Tibial artery (tissue), 4 donors: Measurements from ENCODE around the gene STPG3.

Source experiments
- DNase-seq, 2 donors: peaks; one replicate each; pipeline ENCODE4 v3.0.0-alpha.2; 2019
- H3K27ac ChIP-seq, 2 donors: fragments of 200-600 bp; sonication (generic) in 1 of 2; 1 replicate in 1 of 2; 2 replicates in 1 of 2; pipeline ENCODE4 v1.5.1; 2018 to 2019; ENCODE audit warnings: mild to moderate bottlenecking in 1 of 2
- H3K27me3 ChIP-seq, 2 donors: fragments of 200-600 bp; sonication (generic) in 1 of 2; one replicate each; pipeline versions ENCODE4 v1.5.1 to v1.6.0; 2016 to 2019
- H3K36me3 ChIP-seq, 3 donors: fragments of 200-600 bp; sonication (generic) in 2 of 3; one replicate each; pipeline ENCODE4 v1.5.1; 2016 to 2019; ENCODE audit warnings: mild to moderate bottlenecking in 2 of 3
- H3K4me1 ChIP-seq, 4 donors: fragments of 200-600 bp; sonication (generic) in 2 of 4; 1 replicate in 3 of 4; 2 replicates in 1 of 4; pipeline ENCODE4 v1.5.1; 2016 to 2019
- H3K4me3 ChIP-seq, 2 donors: fragments of 200-600 bp; sonication (generic) in 1 of 2; 1 replicate in 1 of 2; 2 replicates in 1 of 2; pipeline ENCODE4 v1.5.1; 2018 to 2019; ENCODE audit warnings: mild to moderate bottlenecking in 2 of 2
- H3K9me3 ChIP-seq, 3 donors: fragments of 200-600 bp; sonication (generic) in 1 of 3; one replicate each; pipeline ENCODE4 v1.5.1; 2016 to 2019
- intact Hi-C: fragments of 100-400 bp; cut with DNase I; formaldehyde crosslinking; loops from one replicate; pipeline ENCODE4 v1.15.0; 2023; ENCODE audit warnings: low total_unique reads
- TF ChIP-seq, protein P1 (sequence below), 2 experiments: fragments of 200-600 bp in 1 of 2; fragments of 450-650 bp in 1 of 2; IDR thresholded peaks; one replicate each; pipeline ENCODE4 v1.5.1; 2017 to 2019; ENCODE audit warnings: antibody characterized with exemption in 2 of 2, mild to moderate bottlenecking in 1 of 2, moderate library complexity in 1 of 2

The STPG3 gene

DNA sequence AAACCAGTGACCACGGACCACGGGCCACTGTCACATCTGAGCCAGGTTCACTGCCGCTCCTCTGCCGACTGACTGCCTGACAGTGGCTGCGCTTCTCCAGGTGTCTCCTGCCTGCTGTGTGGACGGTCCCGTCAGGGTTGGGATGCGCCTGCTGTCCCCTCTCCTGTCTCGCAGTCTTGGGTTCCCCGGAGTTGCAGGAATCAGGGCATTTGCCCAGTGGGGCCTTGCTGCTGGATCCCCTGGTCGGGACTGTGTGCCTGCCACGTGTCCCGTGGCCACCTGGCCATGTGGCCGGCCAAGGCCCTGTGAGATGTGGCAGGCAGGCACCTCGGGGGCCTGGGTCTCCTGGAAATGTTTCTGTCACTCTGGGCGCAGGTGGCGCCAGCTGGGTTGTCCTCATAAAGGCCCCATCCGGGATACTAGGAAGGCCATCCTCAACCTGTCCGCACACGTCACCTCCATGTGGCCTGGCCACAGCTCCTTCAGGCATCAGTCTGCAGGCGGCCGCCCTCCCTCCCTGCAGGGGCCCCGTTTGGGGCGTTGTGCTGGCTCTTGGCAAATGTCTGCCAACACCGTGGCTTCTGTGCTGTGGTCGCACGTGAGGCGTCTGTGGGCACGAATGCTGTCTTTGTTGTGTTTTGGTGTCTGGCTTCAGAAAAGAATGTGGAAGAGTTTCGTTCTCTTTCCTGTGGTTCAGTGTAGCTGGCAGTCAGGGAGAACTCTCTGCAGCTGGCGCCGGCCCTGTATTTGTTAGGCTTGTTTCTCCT, 20.0 kb downstream of the STPG3 start:
- Histone ChIP-seq H3K27me3 (peaks cover 0 to 26% of the 10 kb centered on the region in 2 donors), H3K27ac (no peak overlapping the region), H3K4me1 (peaks cover 5 to 42% (median 33%) of the 10 kb centered on the region in 4 donors), H3K36me3 (peaks cover 23 to 72% (median 47%) of the 10 kb centered on the region in 3 donors), H3K4me3 (no peak overlapping the region), H3K9me3 (no peaks in the 10 kb centered on the region)
- intact Hi-C loops = no loop called here
- no peak for DNase-seq
- TF ChIP-seq, protein P1, sequence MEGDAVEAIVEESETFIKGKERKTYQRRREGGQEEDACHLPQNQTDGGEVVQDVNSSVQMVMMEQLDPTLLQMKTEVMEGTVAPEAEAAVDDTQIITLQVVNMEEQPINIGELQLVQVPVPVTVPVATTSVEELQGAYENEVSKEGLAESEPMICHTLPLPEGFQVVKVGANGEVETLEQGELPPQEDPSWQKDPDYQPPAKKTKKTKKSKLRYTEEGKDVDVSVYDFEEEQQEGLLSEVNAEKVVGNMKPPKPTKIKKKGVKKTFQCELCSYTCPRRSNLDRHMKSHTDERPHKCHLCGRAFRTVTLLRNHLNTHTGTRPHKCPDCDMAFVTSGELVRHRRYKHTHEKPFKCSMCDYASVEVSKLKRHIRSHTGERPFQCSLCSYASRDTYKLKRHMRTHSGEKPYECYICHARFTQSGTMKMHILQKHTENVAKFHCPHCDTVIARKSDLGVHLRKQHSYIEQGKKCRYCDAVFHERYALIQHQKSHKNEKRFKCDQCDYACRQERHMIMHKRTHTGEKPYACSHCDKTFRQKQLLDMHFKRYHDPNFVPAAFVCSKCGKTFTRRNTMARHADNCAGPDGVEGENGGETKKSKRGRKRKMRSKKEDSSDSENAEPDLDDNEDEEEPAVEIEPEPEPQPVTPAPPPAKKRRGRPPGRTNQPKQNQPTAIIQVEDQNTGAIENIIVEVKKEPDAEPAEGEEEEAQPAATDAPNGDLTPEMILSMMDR (IDR thresholded peaks at IDR 0.05) = no peak

DNA sequence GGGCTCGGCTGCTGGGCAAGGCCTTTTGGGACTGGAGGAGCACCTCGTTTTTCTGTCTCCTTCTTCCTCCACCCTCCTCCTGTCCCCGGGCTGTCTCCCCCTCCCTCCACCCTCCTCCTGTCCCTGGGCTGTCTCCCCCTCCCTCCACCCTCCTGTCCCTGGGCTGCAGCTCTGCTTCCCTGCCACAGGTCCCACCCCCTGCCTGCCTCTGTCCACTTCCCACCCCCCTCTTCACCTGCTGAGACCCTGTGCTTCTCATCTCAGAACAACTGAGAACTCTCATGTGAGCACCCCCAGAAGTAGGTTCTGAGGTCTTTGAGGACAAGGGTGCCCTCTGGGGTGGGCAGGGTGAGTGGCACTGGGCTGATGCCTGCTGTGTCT, 20.6 kb downstream of the STPG3 start:
- peaks cover 5 to 48% (median 38%) of the 10 kb centered on the region in 4 donors for H3K4me1 ChIP-seq
- peaks cover 20 to 66% (median 42%) of the 10 kb centered on the region in 3 donors for H3K36me3 ChIP-seq
- intact Hi-C loops = no loop called here
- H3K27ac ChIP-seq = no peak overlapping the region
- DNase-seq = no peak
- TF ChIP-seq, protein P1 (IDR thresholded peaks at IDR 0.05) = no peak
- peaks cover 0 to 30% of the 10 kb centered on the region in 2 donors for H3K27me3 ChIP-seq
- H3K9me3 ChIP-seq = no peaks in the 10 kb centered on the region
- no peak overlapping the region for H3K4me3 ChIP-seq

DNA sequence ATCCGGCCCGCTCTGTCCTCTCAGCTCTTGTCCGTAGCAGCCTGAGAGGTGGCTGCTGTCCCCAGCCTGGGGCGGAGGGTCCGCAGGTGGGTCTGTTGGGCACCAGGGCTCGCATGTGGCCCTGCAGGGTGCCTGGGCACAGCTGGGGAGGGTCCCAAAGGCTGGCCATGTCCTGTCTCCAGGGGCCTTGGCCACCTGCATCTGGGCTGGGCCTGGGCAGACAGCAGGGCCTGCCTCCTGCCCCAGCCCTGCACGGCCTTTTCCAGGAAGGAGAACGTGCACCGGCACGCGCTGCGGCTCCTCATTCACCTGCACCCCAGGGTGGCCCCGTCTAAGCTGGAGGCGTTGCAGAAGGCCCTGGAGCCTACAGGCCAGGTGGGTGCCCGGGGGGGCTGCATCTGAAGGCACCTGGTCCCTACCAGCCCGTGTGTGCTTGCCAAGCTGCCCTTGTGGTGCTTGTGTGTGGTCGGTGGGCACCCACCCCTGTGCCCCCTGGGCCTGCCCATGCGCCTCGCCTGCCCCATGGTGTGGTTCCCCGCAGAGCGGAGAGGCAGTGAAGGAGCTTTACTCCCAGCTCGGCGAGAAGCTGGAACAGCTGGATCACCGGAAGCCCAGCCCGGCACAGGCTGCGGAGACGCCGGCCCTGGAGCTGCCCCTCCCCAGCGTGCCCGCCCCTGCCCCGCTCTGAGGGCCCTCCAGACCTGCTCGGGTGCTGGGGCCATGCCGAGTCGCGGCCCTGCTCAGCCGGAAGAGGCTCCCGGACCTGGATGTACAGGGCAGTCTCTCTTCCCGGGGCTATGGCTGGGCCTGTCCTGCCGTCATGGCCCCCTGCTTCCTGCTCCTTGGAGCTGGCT, 21.4 kb downstream of the STPG3 start:
- Histone ChIP-seq H3K9me3 (no peaks in the 10 kb centered on the region), H3K27me3 (peaks cover 0 to 38% of the 10 kb centered on the region in 2 donors), H3K4me3 (no peak overlapping the region), H3K36me3 (peaks cover 20 to 58% (median 34%) of the 10 kb centered on the region in 3 donors), H3K27ac (no peak overlapping the region), H3K4me1 (peaks cover 5 to 56% (median 46%) of the 10 kb centered on the region in 4 donors)
- TF ChIP-seq, protein P1 (IDR thresholded peaks at IDR 0.05) = no peak
- peak in 1 of 2 donors; percentile 40 for DNase-seq
- intact Hi-C loops = no loop called here

DNA sequence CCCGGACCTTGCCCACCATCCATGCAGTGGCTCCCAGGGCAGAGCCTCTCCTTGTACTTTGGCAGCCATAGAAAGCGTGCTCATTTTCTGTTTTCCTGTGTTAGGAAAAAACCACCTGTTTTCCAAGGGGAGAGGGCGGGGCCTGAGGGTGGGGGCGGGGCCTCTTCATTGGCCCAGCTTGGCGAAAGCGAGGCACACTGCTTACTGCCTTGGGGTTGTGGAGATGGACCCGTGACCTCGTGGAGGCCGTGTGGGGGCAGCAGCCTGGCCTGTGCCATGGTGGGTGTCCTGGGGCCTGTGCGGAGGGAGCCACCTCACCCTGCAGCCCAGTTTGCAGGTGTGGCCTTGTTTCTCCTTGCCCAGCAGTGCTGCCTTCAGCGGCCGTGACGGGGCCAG, 22.0 kb downstream of the STPG3 start:
- intact Hi-C loops = no loop called here
- Histone ChIP-seq H3K4me1 (peaks cover 5 to 55% (median 46%) of the 10 kb centered on the region in 4 donors), H3K4me3 (no peak overlapping the region), H3K9me3 (no peaks in the 10 kb centered on the region), H3K27me3 (peaks cover 0 to 44% of the 10 kb centered on the region in 2 donors), H3K36me3 (peaks cover 20 to 52% (median 28%) of the 10 kb centered on the region in 3 donors), H3K27ac (no peak overlapping the region)
- TF ChIP-seq, protein P1 (IDR thresholded peaks at IDR 0.05) = no peak
- DNase-seq = peak in 1 of 2 donors; percentile 51

DNA sequence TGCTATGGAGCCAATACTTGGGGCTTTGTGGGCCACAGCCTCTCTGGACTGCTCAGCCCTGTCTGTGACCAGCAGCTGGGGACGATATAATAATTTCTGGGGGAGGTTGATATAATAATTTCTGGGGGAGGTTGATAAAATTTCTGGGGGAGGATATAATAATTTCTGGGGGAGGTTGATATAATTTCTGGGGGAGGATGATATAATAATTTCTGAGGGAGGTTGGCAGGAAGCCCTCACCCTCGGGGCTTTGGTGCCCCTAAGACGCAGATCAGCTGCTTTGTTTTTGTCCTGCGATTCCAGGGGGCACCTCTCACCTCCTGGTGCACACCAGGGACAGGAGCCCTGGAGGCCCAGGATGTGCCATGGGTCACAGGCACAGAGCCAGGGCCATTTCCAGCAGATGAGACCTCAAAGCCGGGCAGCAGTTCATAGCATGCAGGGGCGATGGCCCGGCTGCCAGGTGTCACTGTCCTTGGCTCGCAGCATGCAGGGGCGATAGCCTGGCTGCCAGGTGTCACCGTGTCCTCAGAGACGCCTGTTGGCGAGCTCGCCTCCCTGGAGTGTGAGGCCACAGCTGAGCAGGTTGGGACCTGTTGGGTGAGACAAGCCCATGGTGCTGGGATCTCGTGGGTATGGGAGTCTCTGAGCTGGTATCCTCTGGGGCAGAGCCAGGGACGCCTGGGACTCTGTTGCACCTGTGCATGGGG, 22.7 kb downstream of the STPG3 start:
- TF ChIP-seq, protein P1 (IDR thresholded peaks at IDR 0.05) = no peak
- intact Hi-C loops = no loop called here
- H3K9me3 ChIP-seq = no peaks in the 10 kb centered on the region
- no peak overlapping the region for H3K4me3 ChIP-seq
- peaks cover 0 to 49% of the 10 kb centered on the region in 2 donors for H3K27me3 ChIP-seq
- peak in 1 of 2 donors; percentile 58 for DNase-seq
- H3K36me3 ChIP-seq = peaks cover 20 to 50% (median 27%) of the 10 kb centered on the region in 3 donors
- H3K4me1 ChIP-seq = peaks cover 3 to 48% (median 40%) of the 10 kb centered on the region in 4 donors
- H3K27ac ChIP-seq = no peak overlapping the region
